HG02759 (cell line): ENCODE results near the gene ETV3.

Experiments
- ATAC-seq: cut with Tn5 transposase; IDR thresholded peaks from one replicate; pipeline ENCODE4 v1.9.1; 2021; ENCODE audit warnings: mild to moderate bottlenecking, moderate library complexity; ENCODE audit not compliant: unreplicated experiment

The ETV3 gene

GRCh38 chr1:157162345-157162744 is 24.1 kb upstream of the ETV3 start:
- ATAC-seq, result no peak

- no peak for ATAC-seq
Observed at GRCh38 chr1:157161901-157162300, 23.7 kb upstream of the ETV3 start.

GRCh38 chr1:157158967-157159366 is 20.8 kb upstream of the ETV3 start:
- ATAC-seq, result no peak

GRCh38 chr1:157157501-157158190 is 19.5 kb upstream of the ETV3 start:
- no peak for ATAC-seq

- ATAC-seq, result no peak
Observed at GRCh38 chr1:157156058-157156541, 17.9 kb upstream of the ETV3 start.

GRCh38 chr1:157155658-157156057 is 17.5 kb upstream of the ETV3 start:
- ATAC-seq, result no peak

- ATAC-seq, result no peak
Observed at GRCh38 chr1:157154940-157155514, 16.8 kb upstream of the ETV3 start.

GRCh38 chr1:157154291-157154690 is 16.1 kb upstream of the ETV3 start:
- ATAC-seq, result no peak

- ATAC-seq, result no peak
Observed at GRCh38 chr1:157153746-157154145, 15.6 kb upstream of the ETV3 start.

- no peak for ATAC-seq
Observed at GRCh38 chr1:157152510-157152909, 14.3 kb upstream of the ETV3 start.

GRCh38 chr1:157151506-157151905 is 13.3 kb upstream of the ETV3 start:
- ATAC-seq, result no peak

GRCh38 chr1:157151073-157151472 is 12.9 kb upstream of the ETV3 start:
- no peak for ATAC-seq

GRCh38 chr1:157150631-157151030 is 12.4 kb upstream of the ETV3 start:
- ATAC-seq, result no peak

- ATAC-seq, result no peak
Observed at GRCh38 chr1:157147906-157148700, 9.9 kb upstream of the ETV3 start.

- ATAC-seq, result no peak
Observed at GRCh38 chr1:157147037-157147436, 8.8 kb upstream of the ETV3 start.

GRCh38 chr1:157146244-157146643 is 8.0 kb upstream of the ETV3 start:
- no peak for ATAC-seq

GRCh38 chr1:157145076-157145475 is 6.9 kb upstream of the ETV3 start:
- ATAC-seq, result no peak

GRCh38 chr1:157144509-157144908 is 6.3 kb upstream of the ETV3 start:
- no peak for ATAC-seq

- ATAC-seq, result no peak
Observed at GRCh38 chr1:157142765-157143423, 4.7 kb upstream of the ETV3 start.

GRCh38 chr1:157142201-157142600 is 4.0 kb upstream of the ETV3 start:
- no peak for ATAC-seq

GRCh38 chr1:157141212-157141855 is 3.1 kb upstream of the ETV3 start:
- no peak for ATAC-seq
